Testis (tissue), 2 donors: ENCODE results near the gene SAPCD2.
A peak's percentile ranks its signal among the peaks of the same experiment; 100 is the strongest.

Experiments used
- POLR2A ChIP-seq: fragments of 450-650 bp; IDR thresholded peaks from one replicate; pipeline ENCODE4 v1.6.1; 2017; ENCODE audit warnings: antibody characterized with exemption, mild to moderate bottlenecking, moderate library complexity
- TF ChIP-seq, protein P1 (sequence below), 3 experiments: fragments of 450-650 bp in 2 of 3; fragments of 200-600 bp in 1 of 3; sonication (generic) in 1 of 3; IDR thresholded peaks; one replicate each; pipeline ENCODE4 v1.5.1; 2016 to 2019; ENCODE audit warnings: antibody characterized with exemption in 3 of 3, mild to moderate bottlenecking in 2 of 3, moderate library complexity in 1 of 3

DNA sequence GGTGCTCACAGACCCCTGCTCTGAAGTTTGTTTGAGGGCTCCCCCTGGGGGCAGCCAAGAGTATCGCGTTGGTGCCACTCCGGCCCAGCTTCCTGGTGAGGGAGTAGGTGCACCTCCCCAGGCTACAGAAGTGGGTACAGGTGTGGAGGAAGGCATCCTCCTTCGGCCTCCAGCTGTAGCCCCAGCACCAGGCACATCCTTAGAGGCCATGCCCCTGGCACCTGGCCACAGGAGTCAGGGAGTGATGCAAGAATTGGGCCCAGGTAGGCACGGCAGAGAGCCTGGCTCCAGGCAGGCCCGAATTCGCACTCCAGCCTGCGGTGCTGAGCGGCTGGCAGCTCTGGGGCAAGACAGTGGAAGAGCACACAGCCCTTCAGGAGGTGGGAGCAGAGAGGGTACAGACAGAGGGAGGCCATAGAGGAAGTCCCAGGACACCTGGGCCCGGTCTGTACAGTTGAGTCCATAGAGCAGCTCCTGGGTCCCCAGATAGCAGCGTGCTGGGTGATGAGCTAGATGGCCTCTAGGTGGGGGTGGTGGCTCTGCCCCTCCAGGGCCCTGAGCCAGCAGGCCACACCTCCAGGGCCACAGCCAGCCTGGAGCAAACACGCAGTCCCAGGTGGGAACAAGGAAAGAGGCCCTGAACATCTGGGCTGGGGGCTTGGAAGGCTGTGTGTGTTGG is 2.4 kb downstream of the SAPCD2 start:
- no peak for TF ChIP-seq POLR2A
- TF ChIP-seq, protein P1, sequence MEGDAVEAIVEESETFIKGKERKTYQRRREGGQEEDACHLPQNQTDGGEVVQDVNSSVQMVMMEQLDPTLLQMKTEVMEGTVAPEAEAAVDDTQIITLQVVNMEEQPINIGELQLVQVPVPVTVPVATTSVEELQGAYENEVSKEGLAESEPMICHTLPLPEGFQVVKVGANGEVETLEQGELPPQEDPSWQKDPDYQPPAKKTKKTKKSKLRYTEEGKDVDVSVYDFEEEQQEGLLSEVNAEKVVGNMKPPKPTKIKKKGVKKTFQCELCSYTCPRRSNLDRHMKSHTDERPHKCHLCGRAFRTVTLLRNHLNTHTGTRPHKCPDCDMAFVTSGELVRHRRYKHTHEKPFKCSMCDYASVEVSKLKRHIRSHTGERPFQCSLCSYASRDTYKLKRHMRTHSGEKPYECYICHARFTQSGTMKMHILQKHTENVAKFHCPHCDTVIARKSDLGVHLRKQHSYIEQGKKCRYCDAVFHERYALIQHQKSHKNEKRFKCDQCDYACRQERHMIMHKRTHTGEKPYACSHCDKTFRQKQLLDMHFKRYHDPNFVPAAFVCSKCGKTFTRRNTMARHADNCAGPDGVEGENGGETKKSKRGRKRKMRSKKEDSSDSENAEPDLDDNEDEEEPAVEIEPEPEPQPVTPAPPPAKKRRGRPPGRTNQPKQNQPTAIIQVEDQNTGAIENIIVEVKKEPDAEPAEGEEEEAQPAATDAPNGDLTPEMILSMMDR (IDR thresholded peaks at IDR 0.05), result peak; percentile 69 to 80 (median 72)
